HG03575 (cell line): ENCODE data around the gene NUTM2A.
"Not testable (repeated sequence)": the region's sequence is repeated elsewhere in the genome, so short reads cannot be mapped to it uniquely, and the experiment has no call there.

Experiments
- ATAC-seq: cut with Tn5 transposase; IDR thresholded peaks from one replicate; pipeline ENCODE4 v1.9.1; 2021; ENCODE audit not compliant: unreplicated experiment, insufficient number of reproducible peaks, low FRiP score; ENCODE audit errors: extremely low read depth

Gene NUTM2A

DNA sequence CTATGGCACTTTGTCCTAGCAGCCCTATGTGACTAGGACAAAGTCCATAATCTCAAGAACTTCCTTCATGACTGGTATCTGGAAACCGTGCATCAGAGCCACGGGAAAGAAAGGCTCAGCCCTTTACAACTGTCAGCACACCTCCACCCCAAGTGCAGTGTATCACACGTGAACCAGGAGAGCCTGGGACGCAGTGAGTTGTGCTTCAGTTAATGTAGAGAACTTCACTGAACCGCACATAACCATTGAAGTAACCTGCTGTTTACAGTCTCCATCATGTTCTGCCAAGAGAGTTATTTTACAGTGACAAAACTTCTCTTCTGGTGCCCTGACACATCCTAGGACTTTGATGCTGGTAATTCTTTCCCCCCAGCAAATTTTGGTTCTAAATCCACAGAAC, 12.0 kb downstream of the NUTM2A start:
- ATAC-seq = not testable (repeated sequence)

- ATAC-seq = not testable (repeated sequence)
These were observed 14.1 kb downstream of the NUTM2A start for GRCh38 chr10:87239346-87239808.

DNA sequence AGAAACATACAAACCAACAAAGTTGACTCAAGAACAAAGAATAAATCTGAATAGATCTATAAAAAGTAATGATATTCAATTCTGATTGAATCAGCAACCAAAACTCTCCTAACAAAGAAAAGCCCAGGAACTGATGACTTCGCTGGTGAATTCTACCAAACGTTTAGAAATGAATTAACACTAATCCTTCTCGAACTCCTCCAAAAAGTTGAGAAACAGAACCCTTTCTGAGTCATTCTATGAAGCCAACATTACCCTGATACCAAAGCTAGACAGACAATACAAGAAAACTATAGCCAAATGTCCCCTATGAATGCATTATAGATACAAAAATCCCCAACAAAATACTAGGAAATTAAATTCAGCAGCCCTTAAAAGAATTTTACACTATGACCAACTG, 16.9 kb downstream of the NUTM2A start:
- not testable (repeated sequence) for ATAC-seq

- not testable (repeated sequence) for ATAC-seq
These were observed 22.1 kb downstream of the NUTM2A start for GRCh38 chr10:87247335-87247734.

- not testable (repeated sequence) for ATAC-seq
These were observed 23.6 kb downstream of the NUTM2A start for GRCh38 chr10:87248818-87249353.

DNA sequence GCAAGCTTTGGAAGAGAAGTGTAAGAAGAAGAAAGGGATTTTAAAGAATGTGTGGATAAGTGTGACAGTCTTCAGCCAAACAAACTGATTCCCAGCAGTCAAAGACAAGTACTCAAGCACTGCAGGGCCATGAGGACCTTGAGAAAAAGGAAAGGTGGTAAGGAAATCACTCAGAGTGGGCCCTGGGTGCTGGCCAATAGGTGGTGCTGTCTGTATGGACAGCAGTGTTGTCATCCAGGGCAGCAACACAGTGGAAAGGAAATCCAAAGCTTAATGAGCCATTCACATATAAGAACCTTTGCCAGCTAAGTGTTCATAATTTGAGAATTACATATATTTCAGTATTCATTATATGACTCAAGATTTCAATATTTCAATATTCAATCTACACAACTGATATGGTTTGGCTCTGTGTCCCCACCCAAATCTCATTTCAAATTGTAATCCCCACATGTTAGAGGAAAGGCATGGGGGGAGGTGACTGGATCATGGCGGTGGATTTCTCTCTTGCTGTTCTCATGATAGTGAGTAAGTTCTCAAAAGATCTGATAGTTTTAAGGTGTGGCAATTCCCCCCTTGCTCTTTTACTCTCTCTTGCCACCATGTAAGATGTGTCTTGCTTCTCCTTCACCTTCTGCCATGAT, 55.6 kb downstream of the NUTM2A start:
- ATAC-seq = not testable (repeated sequence)
